ENCODE results near the gene PLXNA2.

GRCh38 chr1:208238710-208239472 lies 5.3 kb downstream of the PLXNA2 start:
- TF ChIP-seq POLR2AphosphoS5 (IDR thresholded peaks at IDR 0.05; ENCODE audit: low read depth, low read length) (no peak), CTCF (IDR thresholded peaks at IDR 0.05) (peak; percentile 84), PBX3 (IDR thresholded peaks at IDR 0.05) (no peak), RAD21 (IDR thresholded peaks at IDR 0.05; ENCODE audit: low read length) (peak; percentile 80), FOXJ3 (CRISPR knock-in tag; IDR thresholded peaks at IDR 0.05) (no peak), EP300 (IDR thresholded peaks at IDR 0.05; ENCODE audit: borderline replicate concordance in 1 of 2, low read depth in 1 of 2, low read length in 1 of 2) (no peak), IRF3 (IDR thresholded peaks at IDR 0.05; ENCODE audit: low read depth, low read length) (no peak), JUND (IDR thresholded peaks at IDR 0.05) (no peak), ELF1 (IDR thresholded peaks at IDR 0.05) (no peak)

All from SK-N-SH (cell line).